Measurements from ENCODE around the gene ACOXL.

DNA sequence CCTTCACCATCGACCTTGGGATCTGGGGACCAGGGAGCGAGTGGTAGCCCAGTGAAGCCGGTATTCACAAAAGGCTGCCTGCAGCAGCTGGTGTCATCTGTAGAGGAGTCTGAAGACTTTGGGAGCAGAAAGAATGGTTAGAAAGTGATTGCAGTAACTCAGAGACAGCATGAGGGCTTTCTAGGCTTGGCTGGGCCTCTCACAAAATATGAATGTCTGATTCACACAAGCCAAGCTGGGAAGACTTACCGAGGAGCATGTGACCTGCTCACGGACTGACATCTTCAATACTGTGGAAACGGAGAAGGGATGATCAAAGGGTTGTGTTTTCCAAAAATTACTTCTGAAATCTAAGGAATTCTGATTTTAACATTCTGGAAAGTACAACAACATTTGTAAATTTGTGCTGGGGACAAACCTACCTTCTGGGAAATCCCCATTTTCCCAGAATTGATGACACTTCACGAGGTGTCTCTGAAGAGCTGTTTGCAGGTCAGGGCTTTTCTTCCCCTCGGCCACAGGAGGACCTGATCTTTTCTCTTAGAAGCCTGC lies 111.7 kb downstream of the ACOXL start:
- TF ChIP-seq CTCF (IDR thresholded peaks at IDR 0.05) = no peak
- no peak for TF ChIP-seq POLR2A (IDR thresholded peaks at IDR 0.05)

Measured in body of pancreas (tissue), 4 donors.